Mesenteric fat pad (tissue), 1 donor: ENCODE data around the gene ATIC. TPM values are rescaled to one million over a fixed set of nuclear protein-coding genes. Genes with fewer than 3 reads are reported as not detected.
"Not testable (repeated sequence)": the region's sequence is repeated elsewhere in the genome, so short reads cannot be mapped to it uniquely, and the experiment has no call there.

Experiments used
- DNase-seq: peaks from one replicate; pipeline ENCODE4 v3.0.0-alpha.2; 2020; ENCODE audit warnings: low spot score
- total RNA-seq: library from RNA; stranded (reverse); fragmentation: NEBNext Ultra II Directional; extraction: Animal tissue kit (Norgen Biotek cat#: 25700); gene quantifications from one replicate; pipeline ENCODE4 v1.2.1, GENCODE V29; 2021
- donor health status: DM: yes; HTN: yes; CAD: no.

ATIC gene
- total RNA-seq, 1 donor from 2014 or later: 88.4 TPM

DNA sequence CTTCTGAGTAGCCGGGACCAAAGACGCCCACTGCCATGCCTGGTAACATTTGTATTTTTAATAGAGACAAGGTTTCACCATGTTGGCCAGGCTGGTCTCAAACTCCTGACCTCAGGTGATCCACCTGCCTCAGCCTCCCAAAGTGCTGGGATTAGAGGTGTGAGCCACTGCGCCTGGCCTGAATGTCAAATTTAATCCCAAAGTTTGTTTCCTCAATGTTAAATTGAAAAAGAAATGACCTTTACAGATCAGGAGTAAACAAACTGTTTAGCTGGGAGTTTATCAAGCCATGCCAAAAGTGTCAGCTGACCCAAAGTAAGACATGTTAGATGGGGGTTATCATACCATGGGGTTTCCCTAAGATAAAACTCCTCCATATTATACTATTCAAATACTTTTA is 48.2 kb downstream of the ATIC start:
- not testable (repeated sequence) for DNase-seq

GRCh38 chr2:215360596-215360995 is 48.7 kb downstream of the ATIC start:
- DNase-seq: no peak

- no peak for DNase-seq
Observed at GRCh38 chr2:215361211-215361875, 49.5 kb downstream of the ATIC start.

DNA sequence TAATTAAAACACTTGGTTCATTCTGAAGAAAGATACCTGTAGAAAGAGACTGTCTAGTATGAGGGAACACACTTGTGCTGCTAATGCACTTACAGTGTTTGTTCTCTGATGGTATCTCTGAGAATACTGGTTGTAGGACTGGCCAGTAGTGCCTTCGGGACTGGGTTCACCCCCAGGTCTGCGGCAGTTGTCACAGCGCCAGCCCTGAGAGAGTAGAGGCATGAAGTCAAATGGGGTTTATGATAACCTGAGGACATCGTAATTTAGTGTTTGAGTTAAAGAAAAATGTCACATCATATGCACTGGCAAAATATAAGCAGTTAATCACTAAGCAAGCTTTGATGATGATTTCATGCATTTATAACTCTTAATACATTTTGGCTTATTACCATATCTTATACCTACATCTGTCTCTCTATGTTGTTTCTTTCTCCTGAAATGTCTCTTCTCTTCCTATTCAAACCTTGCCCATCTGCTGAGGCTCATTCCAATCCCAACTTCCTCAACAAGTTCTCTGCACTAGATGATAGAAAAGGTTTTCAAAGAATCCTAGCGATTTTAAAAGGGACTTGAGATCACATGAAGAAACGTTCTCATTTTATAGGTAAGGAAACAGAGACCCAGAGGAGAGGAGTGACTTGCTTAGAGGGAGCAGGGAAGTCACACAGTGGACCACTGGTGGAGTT is 50.2 kb downstream of the ATIC start:
- DNase-seq: no peak

DNA sequence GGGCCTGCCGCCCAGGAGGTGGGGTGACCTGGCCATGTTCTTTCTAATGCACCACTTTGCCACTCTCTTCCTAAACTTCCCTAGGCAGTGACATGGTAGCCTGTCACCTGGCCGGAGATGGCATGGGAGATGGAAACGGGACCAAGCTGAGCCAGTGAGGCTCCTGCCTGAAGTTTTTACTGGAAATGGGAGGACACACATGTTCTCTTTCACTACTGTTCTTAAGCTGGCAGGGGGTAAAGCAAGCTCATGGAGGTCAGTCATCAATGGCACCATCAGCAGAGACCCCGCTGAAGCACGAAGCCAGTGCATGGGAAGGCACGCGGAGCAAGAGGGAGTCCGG is 50.7 kb downstream of the ATIC start:
- no peak for DNase-seq

DNA sequence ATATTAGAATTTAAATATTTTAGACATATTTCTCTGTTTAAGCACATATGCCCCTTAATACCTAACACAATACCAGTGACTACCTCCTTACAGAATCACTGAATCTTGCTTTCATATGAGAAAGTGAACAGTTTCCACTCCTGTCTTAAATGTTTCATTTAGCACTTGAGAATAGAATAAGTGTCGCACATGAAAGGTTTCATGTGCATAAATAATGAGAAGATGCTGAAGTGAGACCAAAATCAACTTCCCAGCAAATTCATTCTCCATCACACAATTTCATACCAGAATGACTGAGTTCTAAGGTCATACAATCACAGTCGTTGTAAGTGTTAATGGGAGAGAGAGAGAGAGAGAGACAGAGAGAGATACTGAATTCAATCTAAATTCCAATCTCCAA is 51.2 kb downstream of the ATIC start:
- DNase-seq: no peak

- DNase-seq: no peak
Observed at GRCh38 chr2:215363461-215364156, 51.8 kb downstream of the ATIC start.

- DNase-seq: no peak
Observed at GRCh38 chr2:215364157-215365155, 52.6 kb downstream of the ATIC start.

DNA sequence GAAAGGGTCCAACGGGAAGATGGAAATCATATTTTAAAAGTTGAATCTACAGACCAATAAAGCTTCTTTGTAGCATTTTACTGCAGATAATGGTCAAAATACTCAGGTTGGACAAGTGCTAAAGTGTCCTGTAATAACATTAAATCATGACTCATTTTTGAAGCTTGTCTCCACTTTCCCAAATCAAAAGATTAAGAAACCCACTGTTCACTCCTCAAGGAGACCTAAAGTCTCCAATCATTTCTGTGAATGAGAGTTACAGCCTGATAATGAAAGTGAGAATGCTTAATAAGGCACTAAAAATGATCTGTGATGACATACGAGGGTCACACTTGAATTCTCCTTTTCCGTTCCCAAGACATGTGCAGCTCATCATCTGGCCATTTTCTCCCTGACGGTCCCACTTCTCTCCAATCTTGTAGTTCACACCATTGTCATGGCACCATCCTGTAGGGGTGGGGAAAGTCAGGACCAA is 53.4 kb downstream of the ATIC start:
- DNase-seq: no peak

DNA sequence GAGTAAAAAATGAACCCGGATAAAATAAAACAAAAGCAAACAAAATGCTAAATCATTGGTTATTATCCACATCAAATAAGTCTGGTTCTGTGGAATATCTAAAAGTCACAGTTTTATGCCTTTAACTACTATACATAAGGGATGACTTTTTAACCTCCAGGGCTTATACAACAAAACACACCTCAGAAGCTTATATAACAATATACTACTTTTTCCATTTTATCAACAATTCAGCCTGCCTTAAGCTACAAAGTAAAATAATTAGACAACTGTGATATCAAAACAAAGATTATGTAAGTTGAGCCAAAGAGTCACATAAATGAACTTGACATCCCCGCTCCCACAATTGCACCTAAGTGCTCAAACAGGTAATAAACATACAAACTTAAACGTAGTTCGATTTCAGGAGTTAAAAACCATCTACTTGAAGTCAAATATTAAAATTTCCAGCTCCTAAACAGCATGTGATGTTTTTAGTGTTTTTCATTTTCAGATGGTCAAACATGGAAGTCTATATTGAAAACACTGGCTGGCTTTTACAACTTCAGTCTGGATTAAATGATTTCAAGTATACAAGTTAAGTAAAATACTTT is 54.7 kb downstream of the ATIC start:
- no peak for DNase-seq

DNA sequence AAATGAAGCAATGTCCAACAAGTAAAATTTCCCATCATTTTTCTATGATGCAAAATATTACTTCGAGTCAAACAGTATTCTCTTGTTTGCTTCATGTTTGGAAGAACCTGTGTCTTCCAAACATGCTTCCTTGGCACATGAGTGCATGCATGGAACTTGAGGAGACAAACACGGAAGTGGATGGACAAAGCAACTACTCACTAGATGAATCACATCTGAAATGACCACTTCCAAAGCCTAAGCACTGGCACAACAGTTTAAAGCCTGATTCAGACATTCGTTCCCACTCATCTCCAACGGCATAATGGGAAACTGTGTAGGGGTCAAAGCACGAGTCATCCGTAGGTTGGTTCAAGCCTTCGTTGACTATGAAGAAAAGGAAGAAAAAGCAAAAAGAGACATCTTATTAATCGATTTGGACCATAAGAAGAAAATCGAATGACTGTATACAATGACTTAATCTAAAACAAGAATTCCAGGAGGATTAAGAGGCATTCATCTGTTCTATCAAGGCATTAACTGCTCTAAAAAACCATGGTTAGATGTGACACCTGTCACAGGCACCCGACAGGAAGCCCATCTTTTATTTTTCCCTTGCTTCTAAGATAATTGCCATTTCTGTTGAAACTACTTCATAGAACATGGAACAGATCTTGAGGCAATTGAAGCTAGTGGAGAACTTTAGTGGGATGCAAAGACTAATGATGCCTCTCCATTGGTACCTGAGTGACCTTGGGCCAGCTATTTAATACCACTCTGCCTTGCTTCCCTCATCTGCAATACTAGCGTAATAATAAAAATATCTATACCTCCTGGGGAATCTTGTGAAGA is 56.0 kb downstream of the ATIC start:
- no peak for DNase-seq

GRCh38 chr2:215368493-215368809 is 56.6 kb downstream of the ATIC start:
- DNase-seq: no peak

DNA sequence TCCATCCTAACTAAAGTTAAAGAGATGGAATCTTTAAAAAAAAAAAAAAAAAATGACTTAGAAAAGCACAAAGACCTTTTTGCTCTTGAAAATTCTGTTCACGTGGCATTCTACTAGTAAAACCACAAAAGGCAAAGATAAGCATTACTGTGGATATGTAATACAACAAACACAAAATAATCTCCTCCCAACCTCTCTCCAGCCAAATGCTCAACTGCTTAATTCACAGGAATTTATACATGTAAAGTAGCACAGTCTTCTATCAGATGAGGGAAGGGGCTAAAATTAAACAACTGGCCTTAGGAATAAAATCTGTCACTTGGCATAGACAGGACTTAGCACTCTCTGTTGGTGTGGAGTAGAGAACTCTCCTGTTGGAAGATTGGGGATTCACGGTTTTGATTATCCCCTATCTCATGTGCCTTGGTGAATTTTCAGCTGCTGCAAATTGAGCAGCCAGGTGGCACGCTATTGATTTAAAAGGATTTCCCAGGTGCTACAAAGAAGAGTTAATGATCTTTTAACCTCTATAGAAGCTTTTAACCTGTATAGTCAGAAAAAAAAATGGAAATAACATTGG is 57.4 kb downstream of the ATIC start:
- DNase-seq: no peak

DNA sequence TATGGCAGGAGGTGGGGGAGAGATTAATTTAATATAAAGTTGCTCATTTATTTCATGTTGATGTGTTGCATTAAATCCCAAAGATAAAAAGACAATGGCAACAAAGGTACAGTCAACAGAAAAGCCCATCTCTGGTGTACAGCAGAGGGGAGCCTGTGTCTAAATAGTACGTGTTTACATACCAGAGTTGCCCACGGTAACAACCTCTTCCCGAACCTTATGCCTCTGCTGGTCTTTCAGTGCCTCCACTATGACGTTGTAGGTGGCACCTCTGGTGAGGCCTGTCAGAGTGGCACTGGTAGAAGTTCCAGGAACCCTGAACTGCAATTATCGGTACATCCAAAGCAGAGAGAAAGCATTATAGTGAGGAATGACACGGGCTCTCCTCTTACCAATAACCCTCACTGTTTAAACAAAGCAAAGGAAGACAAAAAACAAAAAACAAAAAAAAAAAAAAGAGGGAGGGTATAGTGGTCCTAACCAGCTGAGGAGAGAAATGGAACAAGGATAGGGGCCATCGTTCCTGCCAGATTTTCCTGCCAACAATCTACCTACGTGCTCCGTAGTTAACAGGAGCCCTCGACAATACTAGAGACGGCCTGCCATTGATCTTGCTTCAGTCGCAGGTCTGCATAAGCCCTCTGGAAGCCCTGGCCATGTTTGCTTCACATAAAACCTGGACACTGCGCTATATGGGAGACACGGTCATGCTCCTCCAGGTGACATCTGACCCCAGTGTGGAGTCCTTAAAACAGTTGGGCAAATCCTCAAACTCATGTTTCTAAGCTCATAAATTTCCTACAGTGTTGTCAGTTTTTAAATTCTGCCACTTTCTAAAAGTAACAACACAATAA is 58.5 kb downstream of the ATIC start:
- DNase-seq: no peak

DNA sequence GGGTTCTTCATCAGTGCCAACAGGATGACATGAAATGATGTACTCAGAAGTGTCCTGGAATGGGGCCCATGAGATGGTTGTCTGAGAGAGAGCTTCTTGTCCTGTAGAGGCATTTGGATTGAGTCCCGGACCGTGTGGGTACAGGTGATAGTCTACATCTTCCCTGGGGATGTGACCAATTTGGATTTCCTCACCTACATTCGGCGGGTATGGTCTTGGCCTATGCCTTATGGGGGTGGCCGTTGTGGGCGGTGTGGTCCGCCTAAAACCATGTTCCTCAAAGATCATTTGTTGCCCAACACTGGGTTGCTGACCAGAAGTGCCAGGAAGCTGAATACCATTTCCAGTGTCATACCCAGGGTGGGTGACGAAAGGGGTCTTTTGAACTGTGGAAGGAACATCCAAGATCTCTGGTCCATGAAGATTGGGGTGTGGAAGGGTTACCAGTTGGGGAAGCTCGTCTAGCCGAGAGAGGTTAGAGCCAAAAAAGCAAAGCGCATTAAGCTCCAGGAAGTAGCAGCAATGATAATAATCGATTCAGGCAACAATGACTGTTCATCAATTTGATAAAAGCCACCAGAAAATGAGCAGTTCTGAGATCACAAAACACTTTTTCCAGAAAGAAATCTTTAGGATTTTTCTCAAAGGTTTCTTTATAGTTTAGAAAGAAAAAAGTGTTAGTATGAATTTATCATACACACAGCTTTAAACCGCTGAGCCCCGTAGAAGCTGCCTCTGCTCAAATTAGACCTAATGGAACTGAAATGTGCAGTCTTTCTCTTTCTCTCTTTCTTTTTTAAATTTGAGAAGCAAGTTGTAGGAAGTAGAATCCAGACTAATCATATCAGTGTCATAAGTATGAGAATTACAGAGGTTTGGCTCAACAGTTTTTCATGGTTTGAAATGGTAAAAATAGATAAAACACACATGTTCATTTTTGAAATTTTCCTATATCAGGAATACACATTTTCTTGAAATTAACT is 60.3 kb downstream of the ATIC start:
- DNase-seq: no peak

GRCh38 chr2:215372968-215373649 is 61.2 kb downstream of the ATIC start:
- no peak for DNase-seq

- DNase-seq: no peak
Observed at GRCh38 chr2:215374002-215374401, 62.1 kb downstream of the ATIC start.
